Measurements from ENCODE around the gene SACS.

DNA sequence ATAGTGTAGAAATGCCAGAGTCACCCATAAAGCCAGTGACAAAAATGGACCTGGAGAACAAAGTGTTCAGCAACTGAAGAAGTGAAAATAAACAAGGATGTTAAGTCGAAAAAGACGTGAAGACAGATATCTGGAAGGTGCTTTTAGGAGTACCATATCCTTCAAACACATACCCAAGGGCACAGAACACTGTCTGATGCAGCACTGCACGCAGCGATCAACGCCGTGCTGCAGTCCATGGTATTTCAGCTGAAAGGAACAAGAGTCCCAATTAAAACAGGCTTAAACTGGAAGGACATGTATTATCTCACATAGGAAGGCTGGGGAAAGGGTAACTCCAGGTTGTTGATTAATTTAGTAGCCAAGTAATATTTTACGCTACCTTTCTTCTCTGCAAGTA is 144.5 kb downstream of the SACS start:
- TF ChIP-seq, protein P1, sequence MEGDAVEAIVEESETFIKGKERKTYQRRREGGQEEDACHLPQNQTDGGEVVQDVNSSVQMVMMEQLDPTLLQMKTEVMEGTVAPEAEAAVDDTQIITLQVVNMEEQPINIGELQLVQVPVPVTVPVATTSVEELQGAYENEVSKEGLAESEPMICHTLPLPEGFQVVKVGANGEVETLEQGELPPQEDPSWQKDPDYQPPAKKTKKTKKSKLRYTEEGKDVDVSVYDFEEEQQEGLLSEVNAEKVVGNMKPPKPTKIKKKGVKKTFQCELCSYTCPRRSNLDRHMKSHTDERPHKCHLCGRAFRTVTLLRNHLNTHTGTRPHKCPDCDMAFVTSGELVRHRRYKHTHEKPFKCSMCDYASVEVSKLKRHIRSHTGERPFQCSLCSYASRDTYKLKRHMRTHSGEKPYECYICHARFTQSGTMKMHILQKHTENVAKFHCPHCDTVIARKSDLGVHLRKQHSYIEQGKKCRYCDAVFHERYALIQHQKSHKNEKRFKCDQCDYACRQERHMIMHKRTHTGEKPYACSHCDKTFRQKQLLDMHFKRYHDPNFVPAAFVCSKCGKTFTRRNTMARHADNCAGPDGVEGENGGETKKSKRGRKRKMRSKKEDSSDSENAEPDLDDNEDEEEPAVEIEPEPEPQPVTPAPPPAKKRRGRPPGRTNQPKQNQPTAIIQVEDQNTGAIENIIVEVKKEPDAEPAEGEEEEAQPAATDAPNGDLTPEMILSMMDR (IDR thresholded peaks at IDR 0.05) = no peak
- TF ChIP-seq EZH2 (IDR thresholded peaks at IDR 0.05; ENCODE audit: borderline replicate concordance, insufficient read depth, low read depth, low read length, poor library complexity, severe bottlenecking) = no peak
